Fibroblast of villous mesenchyme (primary cell): ENCODE results near the gene MAN1C1. TPM values are rescaled to one million over a fixed set of nuclear protein-coding genes. Genes with fewer than 3 reads are reported as not detected.
"Not testable (repeated sequence)": the region's sequence is repeated elsewhere in the genome, so short reads cannot be mapped to it uniquely, and the experiment has no call there.

ENCODE experiments used
- DNase-seq: peaks from one replicate; pipeline ENCODE4 v3.0.0-alpha.2; 2010; ENCODE audit warnings: low read depth
- H3K4me3 ChIP-seq: 2 replicates; pipeline ENCODE4 v1.5.1; 2011; ENCODE audit warnings: low read depth, mild to moderate bottlenecking, low read length
- total RNA-seq: library from RNA; depleted of rRNA; stranded (reverse); fragments of >200 nt; gene quantifications from 2 replicates; pipeline ENCODE4 v1.2.3, GENCODE V29; 2012
- TF ChIP-seq, protein P1 (sequence below): IDR thresholded peaks from 2 replicates; pipeline ENCODE4 v1.5.1; 2012; ENCODE audit warnings: low read depth, mild to moderate bottlenecking, low read length; ENCODE audit not compliant: insufficient read depth

Gene MAN1C1
- total RNA-seq, 1 donor = 5.2 TPM

DNA sequence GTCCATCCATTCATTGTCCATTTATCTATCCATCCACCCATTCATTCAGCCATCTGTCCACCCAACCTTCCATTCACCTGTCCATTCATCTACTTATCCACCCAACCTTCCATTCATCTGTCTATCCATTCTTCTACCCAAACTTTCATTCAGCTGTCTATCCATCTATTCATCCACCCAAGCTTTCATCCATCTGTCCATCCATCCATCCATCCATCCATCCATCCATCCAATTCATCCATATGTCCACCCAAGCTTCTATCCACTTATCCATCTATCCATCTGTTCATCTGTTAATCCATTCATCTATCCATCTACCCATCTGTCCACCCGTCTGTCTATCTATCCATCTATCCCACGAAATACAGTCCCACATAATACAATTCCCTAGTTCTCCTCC is 21.6 kb upstream of the MAN1C1 start:
- TF ChIP-seq, protein P1, sequence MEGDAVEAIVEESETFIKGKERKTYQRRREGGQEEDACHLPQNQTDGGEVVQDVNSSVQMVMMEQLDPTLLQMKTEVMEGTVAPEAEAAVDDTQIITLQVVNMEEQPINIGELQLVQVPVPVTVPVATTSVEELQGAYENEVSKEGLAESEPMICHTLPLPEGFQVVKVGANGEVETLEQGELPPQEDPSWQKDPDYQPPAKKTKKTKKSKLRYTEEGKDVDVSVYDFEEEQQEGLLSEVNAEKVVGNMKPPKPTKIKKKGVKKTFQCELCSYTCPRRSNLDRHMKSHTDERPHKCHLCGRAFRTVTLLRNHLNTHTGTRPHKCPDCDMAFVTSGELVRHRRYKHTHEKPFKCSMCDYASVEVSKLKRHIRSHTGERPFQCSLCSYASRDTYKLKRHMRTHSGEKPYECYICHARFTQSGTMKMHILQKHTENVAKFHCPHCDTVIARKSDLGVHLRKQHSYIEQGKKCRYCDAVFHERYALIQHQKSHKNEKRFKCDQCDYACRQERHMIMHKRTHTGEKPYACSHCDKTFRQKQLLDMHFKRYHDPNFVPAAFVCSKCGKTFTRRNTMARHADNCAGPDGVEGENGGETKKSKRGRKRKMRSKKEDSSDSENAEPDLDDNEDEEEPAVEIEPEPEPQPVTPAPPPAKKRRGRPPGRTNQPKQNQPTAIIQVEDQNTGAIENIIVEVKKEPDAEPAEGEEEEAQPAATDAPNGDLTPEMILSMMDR = no peak
- no peak overlapping the region for H3K4me3 ChIP-seq
- DNase-seq = no peak

DNA sequence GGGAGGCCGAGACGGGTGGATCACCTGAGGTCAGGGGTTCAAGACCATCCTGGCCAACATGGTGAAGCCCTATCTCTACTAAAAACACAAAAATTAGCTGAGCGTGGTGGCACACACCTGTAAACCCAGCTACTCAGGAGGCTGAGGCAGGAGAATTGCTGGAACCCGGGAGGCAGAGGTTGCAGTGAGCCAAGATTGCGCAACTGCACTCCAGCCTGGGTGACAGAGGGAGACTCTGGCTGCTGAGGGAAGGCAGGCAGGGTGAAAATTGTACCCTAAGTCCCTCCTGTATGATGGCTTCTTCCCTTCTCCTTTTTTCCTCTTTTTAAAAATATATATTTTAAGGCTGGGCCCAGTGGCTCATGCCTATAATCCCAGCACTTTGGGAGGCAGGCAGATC is 19.9 kb upstream of the MAN1C1 start:
- not testable (repeated sequence) for H3K4me3 ChIP-seq, DNase-seq

DNA sequence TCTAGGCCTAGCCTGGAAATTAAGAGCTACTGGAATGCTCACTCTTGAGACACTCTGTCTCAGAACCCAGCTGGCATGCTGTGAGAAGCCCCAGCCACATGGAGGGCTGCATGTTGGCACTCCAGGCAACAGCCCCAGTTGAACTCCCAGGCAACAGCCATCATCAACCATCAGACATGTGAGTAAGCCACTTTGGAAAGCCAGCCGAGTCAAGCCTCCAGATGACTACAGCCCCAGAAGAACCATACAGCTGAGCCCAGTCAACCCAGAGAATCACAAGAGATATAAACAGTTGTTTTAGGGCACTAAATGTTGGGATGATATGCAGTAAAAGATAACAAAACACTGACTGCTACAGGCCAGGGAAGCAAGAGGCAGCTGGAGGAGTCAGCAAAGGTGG is 17.7 kb upstream of the MAN1C1 start:
- H3K4me3 ChIP-seq = no peak overlapping the region
- TF ChIP-seq, protein P1 = no peak
- DNase-seq = no peak

DNA sequence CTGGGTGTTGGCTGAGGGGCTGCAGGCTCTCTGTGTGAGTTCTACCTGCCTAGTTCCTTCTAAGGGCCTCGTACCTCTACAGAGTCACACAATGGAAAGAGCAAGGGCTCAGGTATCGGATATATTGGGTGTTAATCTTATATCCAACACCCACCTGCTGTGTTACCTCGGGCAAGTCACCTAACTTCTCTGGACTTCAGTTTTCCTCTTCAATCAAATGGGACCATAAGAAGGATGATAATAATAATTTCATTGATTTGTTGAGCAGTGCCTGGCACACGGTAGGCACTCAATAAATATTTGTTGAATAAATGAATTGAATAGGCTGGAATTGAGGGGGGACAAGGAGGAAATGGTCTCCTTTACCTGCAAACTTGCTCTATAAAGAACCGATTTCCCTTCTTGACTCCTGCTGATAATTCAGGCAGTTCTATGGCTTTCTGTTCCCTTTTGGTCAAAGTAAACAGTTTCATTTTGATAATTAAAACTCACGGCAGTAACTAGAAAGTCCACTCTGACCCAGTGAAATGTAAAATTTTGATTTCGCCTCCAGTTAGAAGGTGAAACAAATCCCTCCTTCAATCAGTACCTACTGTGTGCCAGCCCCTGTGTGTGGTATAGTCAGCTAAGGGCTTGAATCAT is 16.5 kb upstream of the MAN1C1 start:
- no peak for DNase-seq
- TF ChIP-seq, protein P1 = no peak
- H3K4me3 ChIP-seq = no peak overlapping the region

DNA sequence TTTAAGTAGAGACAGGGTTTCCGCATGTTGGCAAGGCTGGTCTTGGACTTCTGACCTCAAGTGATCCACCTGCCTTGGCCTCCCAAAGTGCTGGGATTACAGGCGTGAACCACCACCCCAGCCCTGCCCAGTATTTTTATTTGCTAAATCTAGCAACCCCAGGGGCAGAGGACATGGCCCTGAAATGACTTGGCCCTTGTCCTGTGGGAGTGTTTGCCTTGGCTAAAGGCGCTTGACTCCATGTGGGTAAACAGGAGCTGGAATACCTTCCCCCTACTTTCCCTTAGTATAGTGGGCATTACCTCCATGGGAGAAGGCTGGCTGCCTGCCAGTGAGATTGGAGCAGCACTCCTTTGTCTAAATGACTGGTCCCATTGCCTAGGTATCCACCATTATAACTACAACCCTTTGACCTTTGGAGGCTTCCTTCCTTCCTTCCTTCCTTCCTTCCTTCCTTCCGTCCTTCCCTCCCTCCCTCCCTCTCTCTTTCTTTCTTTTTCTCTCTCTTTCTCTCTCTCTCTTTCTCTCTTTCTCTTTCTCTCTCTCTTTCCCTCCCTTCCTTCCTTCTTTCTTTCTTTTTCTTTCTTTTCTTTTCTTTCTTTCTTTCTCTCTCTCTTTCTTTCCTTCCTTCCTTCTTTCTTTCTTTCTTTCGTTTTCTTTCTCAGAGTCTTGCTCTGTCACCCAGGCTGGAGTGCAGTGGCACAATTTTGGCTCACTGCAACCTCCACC is 15.5 kb upstream of the MAN1C1 start:
- not testable (repeated sequence) for H3K4me3 ChIP-seq, DNase-seq

DNA sequence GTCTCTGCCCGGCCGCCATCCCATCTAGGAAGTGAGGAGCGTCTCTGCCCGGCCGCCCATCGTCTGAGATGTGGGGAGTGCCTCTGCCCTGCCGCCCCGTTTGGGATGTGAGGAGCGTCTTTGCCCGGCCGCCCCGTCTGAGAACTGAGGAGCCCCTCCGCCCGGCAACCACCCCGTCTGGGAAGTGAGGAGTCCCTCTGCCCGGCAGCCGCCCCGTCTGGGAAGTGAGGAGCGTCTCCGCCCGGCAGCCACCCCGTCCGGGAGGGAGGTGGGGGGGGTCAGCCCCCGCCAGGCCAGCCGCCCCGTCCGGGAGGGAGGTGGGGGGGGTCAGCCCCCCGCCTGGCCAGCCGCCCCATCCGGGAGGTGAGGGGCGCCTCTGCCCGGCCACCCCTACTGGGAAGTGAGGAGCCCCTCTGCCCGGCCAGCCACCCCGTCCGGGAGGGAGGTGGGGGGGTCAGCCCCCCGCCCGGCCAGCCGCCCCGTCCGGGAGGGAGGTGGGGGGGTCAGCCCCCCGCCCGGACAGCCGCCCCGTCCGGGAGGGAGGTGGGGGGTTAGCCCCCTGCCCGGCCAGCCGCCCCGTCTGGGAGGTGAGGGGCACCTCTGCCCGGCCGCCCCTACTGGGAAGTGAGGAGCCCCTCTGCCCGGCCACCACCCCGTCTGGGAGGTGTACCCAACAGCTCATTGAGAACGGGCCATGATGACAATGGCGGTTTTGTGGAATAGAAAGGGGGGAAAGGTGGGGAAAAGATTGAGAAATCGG is 12.6 kb upstream of the MAN1C1 start:
- H3K4me3 ChIP-seq, DNase-seq: not testable (repeated sequence)

DNA sequence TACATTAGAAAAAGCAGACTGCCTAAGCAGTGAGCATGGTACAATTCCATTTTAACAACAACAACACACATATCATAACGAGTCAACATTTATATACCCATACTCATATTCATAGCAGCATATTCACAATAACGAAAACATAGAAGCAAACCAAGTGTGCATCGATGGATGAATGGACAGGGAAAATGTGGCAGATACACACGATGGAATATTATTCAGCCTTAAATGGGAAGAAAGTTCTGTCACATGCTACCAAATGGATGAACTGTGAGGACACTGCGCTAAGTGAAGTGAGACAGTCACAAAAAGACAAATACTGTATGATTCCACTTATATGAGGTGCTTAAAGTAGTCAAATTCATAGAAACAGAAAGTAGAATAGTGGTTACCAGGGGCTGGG is 9.5 kb upstream of the MAN1C1 start:
- no peak overlapping the region for H3K4me3 ChIP-seq
- TF ChIP-seq, protein P1 = no peak
- DNase-seq = no peak

DNA sequence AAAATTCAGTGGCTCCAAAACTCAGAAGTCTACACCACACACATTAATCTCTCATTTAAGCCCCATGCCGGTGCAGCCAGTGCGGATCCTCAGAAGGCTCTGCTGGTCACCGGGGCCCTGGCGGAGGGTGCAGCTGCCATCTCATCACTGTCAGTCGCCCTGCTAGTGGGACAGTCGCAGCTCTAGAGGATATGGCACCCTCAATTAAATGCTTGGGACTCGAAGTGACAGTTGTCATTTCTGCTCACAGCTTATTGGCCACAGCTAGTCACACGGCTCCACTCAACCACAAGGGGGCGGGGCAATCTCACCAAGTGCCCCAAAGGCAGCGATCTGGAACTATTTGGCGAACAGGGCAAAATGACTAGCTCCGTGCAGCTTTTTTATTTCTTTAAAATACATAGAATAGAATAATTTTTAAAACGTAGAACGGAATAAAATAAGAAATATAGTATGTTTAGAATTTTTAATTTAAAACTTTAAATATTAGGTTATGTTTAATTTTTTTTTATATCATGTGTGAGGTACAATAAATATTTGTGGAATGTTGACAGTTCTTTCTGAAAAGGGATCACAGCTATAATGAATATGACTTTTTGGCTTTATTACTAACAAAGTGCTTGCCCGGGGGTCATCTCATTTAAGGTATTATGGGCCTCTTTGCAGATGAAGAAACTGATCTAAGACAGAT is 8.0 kb upstream of the MAN1C1 start:
- H3K4me3 ChIP-seq = peak overlapping the region; percentile 35
- DNase-seq = peak; percentile 72
- TF ChIP-seq, protein P1 = peak; percentile 71
